ENCODE measurements around the gene CHCHD5.

CHCHD5 gene

DNA sequence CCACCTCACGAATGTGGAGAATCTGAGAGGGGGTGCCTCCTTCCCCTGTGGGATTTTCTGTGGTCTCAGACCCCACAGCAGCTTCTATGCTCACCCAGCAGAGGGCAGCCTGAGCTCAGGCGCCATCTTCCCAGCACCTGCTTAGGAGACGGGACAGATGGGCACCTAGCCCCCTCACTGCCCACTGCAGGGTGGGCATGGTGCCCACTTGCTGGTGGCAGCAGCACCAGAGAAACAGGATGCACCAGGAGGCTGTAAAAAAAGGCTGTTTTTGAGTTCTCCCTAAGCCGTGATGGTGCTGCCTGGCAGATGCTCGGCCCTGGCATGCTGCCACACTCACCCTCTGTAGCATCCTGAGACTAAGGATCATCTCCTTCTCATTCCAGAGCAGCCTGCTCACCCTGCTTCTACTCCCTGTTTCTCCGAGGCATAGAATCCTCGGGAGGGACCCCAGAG lies 42.2 kb downstream of the CHCHD5 start:
- peak; percentile 96 for DNase-seq

DNA sequence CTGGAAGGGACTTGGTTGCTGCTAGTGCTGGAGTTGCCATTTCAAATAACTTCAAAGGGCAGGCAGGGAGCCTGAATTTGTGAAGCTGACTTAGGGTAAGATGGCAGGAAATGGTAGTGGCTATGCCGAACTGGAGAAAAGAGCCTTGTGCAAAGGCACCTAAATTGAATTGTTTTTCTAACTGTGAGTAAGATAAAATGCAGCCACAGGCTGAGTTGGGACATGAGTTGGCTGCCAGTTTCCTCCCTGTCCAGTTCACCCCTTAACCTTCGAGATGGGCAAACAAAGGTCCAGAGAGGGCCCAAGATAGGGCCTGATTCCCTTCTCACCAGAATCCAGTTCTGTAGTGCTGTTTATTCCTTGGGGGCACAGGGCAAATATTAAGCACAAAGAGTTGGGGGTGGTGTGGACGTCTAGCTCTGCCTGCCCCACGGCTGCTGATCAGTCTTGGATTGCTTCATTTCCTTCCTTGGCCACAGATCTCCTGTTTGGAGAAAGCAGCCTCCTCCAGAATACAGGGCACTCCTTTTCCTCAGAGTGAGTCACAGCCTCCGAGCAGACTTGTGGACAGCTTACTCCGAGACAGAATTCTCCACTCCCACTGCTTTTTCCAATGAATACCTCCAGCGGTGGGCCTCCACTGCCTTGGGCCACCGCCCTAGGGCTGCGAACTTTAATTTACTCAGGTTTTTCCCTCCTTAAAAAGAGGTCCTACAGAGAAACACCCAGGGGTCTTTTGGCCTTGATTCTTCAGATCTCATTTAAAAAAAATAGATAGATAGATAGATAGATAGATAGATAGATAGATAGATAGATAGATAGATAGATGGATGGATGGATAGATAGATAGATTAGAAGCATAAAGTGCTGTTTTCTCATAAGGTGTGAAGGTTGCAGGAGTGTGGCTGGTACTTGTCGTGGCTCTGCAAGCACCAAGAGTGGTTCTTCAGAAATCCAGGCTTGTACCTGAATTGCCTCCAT lies 42.9 kb downstream of the CHCHD5 start:
- DNase-seq: no peak

DNA sequence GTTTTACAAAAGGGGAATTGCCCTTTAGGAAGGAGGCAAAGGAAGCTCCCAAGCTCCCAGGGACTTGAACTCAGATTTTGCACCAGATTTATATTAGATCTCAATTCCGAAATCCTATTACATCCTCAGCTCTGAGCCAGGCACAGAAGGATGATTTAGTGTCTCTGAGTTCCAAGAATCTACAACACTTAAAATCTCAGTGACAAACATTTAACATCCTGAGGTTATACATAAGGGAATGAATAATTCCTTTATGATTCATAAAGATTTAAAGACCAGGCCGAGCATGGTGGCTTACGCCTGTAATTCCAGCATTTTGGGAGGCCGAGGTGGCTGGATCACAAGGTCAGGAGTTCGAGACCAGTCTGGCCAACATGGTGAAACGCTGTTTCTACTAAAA lies 44.8 kb downstream of the CHCHD5 start:
- no peak for DNase-seq

DNA sequence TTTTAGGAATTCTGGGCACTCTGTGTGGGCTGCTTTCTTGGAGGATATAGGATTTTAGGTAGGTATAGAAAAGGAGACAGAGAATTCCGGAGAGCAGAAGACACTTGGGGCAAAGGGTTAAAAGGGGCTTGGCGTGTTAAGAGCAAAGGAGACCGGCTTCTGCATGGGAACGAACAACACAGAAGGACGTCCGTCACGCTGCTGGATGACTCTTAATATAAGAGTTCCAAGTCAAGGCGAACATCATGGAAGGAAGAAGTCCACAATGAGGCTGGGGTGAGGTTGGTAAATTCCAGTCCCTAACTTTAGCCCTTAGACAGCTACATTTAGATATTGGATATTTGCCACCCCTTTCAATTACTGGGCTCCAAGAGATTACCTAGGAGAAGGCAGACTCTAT lies 45.4 kb downstream of the CHCHD5 start:
- no peak for DNase-seq

DNA sequence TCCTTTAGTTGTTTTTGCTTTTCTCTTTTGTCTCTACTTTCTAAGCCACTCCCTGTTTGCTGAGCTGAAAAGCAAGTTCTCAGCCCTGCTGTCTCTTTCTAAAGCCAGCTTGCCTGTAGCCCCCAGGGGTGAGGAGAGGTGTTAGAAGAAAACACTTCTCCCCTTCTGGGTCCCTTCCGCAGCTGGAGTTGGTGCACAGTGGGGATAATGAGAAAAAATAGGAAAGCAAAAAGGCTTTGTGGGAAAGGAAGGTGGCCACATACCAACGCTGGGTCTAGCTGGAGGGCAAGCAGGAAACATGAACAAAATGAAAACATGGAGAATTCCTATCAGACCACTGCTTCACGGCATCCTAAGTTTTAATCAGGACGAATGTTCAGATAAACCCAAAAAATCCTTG lies 45.9 kb downstream of the CHCHD5 start:
- DNase-seq: no peak

DNA sequence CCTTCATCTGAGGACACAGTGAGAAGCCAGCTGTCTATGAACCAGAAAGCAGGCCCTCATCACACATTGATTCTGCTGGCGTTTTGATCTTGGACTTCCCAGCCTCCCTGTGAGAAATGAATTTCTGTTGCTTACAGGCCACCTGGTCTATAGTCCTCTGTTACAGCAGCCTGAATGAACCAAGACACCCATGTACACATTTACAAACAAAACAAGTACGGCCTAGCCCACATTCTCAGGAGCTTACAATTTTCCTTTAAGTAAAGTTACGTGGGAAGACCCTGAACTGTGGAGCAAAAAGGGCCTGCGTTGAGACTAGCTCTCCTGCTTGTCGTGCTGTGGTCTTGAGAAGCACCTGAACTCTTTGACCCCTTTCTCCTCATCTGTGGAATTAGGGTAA lies 49.3 kb downstream of the CHCHD5 start:
- no peak for DNase-seq

DNA sequence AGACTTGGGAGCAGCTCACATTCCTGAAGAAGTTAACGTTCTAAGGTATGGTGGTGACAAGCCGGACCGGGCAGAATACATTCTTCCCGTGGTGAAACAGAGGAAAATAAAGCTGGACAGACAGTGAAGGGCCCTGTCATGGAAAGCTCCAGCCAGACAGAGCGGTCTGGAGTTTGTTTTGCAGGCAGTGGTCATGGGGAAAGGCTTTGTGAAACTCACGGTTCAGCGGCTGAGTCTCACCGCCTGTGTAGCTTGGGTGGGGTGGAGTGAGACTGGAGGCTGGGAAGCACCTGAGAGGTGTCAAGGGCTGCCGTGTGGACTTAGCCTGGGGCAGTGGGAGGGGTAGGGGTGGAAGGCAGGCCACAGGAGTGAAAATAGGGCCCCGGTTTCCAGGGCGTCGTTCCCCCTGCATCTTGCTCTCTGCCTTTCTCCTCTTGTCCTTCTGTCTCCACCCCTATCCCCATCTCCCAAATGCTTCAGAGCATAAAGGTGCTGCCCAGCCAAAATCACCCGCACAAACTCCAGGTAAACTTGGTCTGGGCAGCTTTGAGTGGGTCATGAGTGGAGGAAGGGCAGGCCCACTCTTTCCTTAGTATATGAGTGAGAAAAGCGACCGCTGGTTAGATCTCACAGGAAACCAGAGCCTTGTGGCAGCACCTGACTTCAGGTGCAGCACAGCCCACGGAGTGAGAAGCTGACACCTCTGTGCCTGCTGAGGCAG lies 49.9 kb downstream of the CHCHD5 start:
- DNase-seq: no peak

DNA sequence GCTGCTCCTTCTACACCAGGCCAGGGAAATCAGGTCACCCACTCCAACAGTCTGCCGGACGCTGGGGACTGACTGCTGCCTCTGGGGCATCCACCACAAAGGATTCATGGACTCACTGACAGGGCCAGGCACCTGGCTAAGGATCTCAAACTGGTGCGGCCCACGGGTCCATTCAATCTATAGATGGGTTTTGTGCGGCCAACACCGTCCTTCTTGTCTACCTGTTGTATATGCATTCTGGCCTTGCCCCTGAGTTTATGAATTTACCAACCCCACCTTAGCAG lies 50.4 kb downstream of the CHCHD5 start:
- DNase-seq: no peak

DNA sequence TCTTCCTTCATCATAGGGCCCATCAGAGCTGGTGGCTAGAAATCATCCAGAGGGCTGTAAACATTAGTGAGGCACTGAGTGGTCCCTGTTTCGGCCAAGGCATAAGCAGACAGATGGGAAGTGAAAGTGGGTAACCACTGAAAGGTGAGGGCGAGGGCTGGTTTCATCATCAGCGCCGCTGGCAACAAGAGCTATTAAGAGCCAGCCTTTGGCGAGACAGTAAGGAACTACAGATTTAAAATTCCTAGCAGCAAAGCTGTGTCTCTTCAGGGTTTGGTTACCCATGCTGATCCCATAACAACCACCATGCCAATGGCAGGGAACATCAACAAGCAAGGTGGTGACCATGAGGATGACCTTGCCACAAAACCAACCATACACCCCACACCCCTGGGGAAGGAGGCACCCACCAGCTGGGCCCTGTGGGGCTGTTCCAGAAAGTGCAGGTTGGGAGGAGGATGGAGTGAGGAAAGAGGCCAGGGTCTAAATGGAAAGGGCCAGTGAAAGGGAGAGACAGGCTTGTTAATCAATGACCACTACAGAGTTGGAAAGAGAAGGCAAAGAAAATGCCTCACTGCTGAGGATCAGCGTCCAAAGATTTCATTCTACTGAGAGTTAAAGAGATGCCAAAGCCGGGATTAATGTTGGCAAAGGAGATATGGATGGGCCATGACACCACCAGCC lies 52.3 kb downstream of the CHCHD5 start:
- no peak for DNase-seq

DNA sequence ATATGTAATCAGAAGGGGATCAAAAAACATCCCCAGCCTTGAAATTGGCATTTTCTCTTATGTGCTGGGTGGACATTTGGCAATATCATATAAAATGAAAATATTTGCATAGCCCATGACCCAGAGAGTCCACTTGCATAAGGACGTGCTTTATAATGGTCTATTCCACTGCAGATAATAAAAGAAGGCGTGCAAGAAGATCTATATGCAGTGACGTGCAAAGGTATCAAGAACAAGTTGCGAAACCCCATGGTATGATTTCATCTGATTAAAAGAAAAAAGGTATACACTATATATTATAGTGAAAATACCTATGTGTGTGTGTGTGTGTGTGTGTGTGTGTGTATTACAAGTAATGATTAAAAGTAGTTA lies 52.9 kb downstream of the CHCHD5 start:
- no peak for DNase-seq
